T-helper 17 cell (primary cell): ENCODE data around the gene MICAL2. TPM values are rescaled to one million over a fixed set of nuclear protein-coding genes. Genes with fewer than 3 reads are reported as not detected.

Experiments used
- ATAC-seq: fragments of 150-1000 bp; cut with Tn5 transposase; 2 replicates; pipeline ENCODE4 v1.10.0; 2021; ENCODE audit warnings: mild to moderate bottlenecking, moderate library complexity
- DNase-seq, 3 donors: peaks; one replicate each; pipeline versions ENCODE4 v3.0.0 to v3.0.0-alpha.2; 2020 to 2021
- H3K9me3 ChIP-seq: one replicate; pipeline ENCODE4 v1.7.0; 2013; ENCODE audit warnings: low read length, mild to moderate bottlenecking; ENCODE audit not compliant: control insufficient read depth, poor library complexity, severe bottlenecking
- H3K27ac Mint-ChIP-seq: one replicate; pipeline ENCODE4 v1.8.0; 2022; ENCODE audit warnings: mild to moderate bottlenecking, moderate library complexity, mixed read lengths
- H3K27me3 Mint-ChIP-seq: one replicate; pipeline ENCODE4 v1.8.0; 2022; ENCODE audit warnings: mixed read lengths
- H3K36me3 Mint-ChIP-seq: one replicate; pipeline ENCODE4 v1.8.0; 2022; ENCODE audit warnings: low read depth, mixed read lengths
- H3K4me1 Mint-ChIP-seq: one replicate; pipeline ENCODE4 v1.8.0; 2022; ENCODE audit warnings: mild to moderate bottlenecking, mixed read lengths
- H3K4me3 Mint-ChIP-seq: one replicate; pipeline ENCODE4 v1.8.0; 2022; ENCODE audit warnings: mild to moderate bottlenecking, moderate library complexity, mixed read lengths
- total RNA-seq, 4 donors: library from RNA in 2 of 4; stranded (reverse) in 2 of 4; gene quantifications; one replicate each; pipeline ENCODE4 v1.2.3 and lab custom pipeline; 2022 to 2026

The MICAL2 gene, protein sequence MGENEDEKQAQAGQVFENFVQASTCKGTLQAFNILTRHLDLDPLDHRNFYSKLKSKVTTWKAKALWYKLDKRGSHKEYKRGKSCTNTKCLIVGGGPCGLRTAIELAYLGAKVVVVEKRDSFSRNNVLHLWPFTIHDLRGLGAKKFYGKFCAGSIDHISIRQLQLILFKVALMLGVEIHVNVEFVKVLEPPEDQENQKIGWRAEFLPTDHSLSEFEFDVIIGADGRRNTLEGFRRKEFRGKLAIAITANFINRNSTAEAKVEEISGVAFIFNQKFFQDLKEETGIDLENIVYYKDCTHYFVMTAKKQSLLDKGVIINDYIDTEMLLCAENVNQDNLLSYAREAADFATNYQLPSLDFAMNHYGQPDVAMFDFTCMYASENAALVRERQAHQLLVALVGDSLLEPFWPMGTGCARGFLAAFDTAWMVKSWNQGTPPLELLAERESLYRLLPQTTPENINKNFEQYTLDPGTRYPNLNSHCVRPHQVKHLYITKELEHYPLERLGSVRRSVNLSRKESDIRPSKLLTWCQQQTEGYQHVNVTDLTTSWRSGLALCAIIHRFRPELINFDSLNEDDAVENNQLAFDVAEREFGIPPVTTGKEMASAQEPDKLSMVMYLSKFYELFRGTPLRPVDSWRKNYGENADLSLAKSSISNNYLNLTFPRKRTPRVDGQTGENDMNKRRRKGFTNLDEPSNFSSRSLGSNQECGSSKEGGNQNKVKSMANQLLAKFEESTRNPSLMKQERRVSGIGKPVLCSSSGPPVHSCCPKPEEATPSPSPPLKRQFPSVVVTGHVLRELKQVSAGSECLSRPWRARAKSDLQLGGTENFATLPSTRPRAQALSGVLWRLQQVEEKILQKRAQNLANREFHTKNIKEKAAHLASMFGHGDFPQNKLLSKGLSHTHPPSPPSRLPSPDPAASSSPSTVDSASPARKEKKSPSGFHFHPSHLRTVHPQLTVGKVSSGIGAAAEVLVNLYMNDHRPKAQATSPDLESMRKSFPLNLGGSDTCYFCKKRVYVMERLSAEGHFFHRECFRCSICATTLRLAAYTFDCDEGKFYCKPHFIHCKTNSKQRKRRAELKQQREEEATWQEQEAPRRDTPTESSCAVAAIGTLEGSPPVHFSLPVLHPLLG
- total RNA-seq (10 to 100 TPM; 52.0 to 66.9 TPM), total RNA-seq (lab: John Stamatoyannopoulos, UW) (69.9 to 73.0 reads per million in 2 donors)

DNA sequence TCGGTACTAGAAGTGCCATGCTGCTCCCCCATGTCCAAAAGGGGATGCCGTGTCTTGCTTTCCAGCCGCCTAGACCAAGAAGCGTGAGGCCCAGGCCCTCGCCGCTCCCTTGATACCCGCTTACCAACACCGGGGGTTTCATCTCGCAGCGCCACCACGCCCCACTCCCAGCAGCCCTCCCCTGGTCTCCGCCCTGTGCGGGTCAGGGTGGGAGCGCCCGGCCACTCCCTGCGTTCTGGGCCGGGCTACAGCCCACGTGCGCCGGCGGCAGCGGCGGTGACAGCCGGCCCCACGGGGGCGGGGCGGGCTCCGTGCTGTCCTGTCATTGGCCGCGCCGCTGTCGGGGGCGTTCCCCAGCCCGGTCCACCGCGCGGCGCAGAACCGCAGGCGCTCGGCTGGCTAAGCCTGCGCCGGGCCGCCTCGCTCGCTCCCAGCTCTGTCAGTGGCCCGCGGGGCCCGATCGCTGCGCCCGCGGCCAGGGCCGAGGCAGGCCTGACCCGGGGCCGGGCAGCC, at the start of gene MICAL2:
Gene MICAL2, plus strand, starts transcription at position 390 of the 513 bp plus-strand sequence. CDS start 51,566 bp downstream, outside the sequence.
- no peaks in the 10 kb centered on the region for H3K9me3 ChIP-seq
- Mint-ChIP-seq H3K27ac (peak within 1 kb of the TSS; percentile 76), H3K27me3 (no peaks in the 10 kb centered on the region), H3K4me1 (peaks cover 42% of the 10 kb centered on the region), H3K36me3 (no peaks in the 10 kb centered on the region), H3K4me3 (peak within 1 kb of the TSS; percentile 94)
- DNase-seq (peak; percentile 77 to 88 (median 86)), ATAC-seq (peak; percentile 98)

DNA sequence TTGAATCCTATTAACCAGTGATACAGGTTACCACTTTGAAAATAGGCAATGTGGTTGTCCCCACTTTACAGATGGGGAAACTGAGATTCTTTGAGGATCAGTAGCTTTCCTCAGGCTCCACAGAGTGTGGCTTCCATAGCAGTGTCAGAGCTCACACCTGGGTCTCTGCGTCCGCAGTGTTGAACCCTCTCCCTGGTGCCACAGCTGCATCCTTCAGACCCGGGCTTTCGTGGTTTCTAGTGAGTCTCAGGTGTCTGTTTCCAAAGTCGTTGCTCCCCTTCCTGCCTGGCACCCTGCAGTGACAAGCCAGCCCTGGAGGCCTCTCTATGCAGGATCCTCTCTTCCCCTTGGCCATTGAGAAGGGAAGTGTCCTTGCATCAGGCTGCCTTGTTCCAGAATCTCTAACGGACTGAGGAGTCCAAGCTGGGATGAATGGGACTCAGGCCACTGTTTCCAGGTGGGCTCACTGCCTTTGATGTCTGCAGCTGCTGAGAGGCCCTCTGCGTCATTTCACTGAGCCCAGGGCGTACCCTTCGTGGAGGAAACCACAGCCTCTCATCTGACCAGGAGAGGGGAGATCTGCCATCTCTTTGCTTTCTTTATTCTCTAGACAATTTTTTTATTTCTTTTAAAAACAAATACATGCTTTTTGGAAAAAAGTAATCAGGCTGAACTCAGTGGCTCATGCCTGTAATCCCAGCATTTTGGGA, 48.4 kb upstream of the MICAL2 start:
- Mint-ChIP-seq H3K4me1 (peaks cover 9% of the 10 kb centered on the region), H3K4me3 (no peak overlapping the region), H3K27ac (no peak overlapping the region), H3K27me3 (no peaks in the 10 kb centered on the region), H3K36me3 (peaks cover 2% of the 10 kb centered on the region)
- DNase-seq (no peak), ATAC-seq (no peak)
- no peaks in the 10 kb centered on the region for H3K9me3 ChIP-seq

DNA sequence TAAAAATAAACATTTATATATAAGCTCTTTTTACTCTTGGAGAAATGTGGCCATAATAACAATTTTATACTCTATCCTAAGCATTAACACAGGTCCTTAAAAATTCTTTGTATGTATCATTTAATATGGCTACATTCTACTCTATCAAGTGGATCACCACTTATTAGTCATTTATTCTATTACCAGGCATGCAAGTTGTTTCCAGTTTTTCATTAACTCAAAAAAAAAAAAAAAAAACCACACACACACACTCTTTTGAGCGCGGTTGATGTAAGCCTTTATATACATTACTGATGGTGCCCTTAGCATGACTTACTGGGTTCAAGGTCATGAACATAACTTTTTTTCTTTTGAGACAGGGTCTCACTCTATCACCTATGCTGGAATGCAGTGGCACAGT, 47.1 kb upstream of the MICAL2 start:
- no peak for ATAC-seq
- H3K4me1 Mint-ChIP-seq: peaks cover 11% of the 10 kb centered on the region
- H3K27me3 Mint-ChIP-seq: peaks cover 7% of the 10 kb centered on the region
- H3K4me3 Mint-ChIP-seq: no peak overlapping the region
- no peak for DNase-seq
- no peaks in the 10 kb centered on the region for H3K9me3 ChIP-seq
- no peak overlapping the region for H3K27ac Mint-ChIP-seq
- peaks cover 2% of the 10 kb centered on the region for H3K36me3 Mint-ChIP-seq

DNA sequence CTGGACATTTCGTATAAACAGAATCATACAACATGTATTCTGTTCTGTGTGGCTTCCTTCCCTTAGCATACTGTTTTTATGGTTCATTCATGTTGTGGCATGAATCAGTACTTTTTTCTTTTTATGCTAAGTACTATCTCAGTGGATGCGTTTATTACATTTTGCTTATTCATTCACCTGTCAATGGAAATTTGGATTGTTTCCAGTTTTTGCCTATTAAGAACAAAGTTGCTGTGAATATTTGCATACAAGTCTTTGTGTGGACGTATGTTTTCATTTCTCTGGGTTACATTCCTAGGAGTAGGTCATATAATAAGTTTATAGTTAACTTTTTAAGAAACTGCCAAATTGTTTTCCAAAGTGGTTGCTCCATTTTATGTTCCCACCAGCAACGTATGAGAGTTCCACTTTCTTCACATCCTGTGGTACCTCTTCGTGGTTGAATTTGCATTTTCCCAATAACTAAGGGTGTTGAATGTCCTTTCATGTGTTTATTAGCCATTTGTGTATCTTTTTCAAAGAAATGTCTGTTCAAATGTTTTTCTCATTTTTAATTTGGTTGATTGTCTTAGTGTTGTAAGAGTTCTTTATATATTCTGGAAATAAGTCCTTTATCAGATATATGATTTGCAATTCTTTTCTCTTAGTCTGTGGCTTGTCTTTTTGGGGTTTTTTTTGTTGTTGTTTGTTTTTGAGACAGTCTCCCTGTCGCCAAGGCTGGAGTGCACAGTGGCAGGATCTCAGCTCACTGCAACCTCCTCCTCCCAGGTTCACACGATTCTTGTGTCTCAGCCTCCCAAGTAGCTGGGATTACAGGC, 46.0 kb upstream of the MICAL2 start:
- DNase-seq: no peak
- Mint-ChIP-seq H3K36me3 (peaks cover 2% of the 10 kb centered on the region), H3K27me3 (peaks cover 7% of the 10 kb centered on the region)

DNA sequence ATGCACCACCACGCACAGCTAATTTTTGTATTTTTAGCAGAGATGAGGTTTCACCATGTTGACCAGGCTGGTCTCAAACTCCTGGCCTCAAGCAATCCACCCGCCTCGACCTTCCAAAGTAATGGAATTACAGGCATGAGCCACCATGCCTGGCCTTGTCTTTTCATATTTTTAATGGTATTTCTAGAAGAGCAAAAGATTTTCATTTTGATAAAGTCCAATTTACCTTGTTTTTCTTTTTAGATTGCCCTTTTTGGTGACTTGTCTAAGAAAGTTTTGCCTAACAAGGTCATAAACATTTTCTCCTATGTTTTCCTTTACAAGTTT, 45.5 kb upstream of the MICAL2 start:
- ATAC-seq (no peak), DNase-seq (no peak)
- Mint-ChIP-seq H3K27me3 (peaks cover 7% of the 10 kb centered on the region), H3K36me3 (peaks cover 2% of the 10 kb centered on the region), H3K27ac (no peak overlapping the region), H3K4me1 (peaks cover 14% of the 10 kb centered on the region), H3K4me3 (no peak overlapping the region)
- no peaks in the 10 kb centered on the region for H3K9me3 ChIP-seq

More for the DNA sequence above, 46.0 kb upstream of the MICAL2 start:
- H3K27ac Mint-ChIP-seq: no peak overlapping the region
- ATAC-seq: no peak
- H3K4me3 Mint-ChIP-seq: no peak overlapping the region
- no peaks in the 10 kb centered on the region for H3K9me3 ChIP-seq
- peaks cover 12% of the 10 kb centered on the region for H3K4me1 Mint-ChIP-seq

DNA sequence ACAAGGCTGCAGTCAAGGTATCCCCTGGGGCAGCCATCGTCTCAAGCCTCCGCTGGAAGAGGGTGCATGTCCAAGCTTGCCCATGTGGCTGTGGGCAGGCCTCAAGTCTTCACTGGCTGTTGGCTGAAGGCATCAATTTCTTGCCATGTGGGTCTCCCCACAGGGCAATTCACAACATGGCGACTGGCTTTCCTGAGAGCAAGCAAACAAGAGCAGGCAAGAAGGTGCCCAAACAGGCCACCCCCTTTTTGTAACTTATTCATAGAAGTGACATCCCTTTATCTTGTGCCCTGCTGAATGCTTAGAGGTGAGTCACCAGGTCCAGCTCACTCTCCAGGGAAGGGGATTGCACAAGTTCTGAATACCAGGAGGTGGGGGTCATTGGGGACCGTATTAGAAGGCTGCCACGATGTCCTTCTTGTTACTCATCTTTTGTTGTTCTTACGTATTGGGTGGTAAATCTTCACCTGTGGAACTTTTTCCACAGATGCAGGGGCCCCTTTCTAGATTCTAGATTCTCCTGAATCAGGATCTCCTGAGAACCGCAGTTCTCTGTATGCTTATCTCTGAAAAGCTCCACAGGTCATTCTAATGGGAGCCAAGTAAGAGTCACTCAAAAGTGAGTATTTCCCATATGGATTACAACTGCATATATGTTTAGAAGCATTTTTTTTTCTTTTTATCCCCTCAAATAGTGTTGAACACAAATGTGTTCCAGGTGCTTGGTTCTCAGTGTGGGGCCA, 44.2 kb upstream of the MICAL2 start:
- H3K4me3 Mint-ChIP-seq: no peak overlapping the region
- H3K27ac Mint-ChIP-seq: no peak overlapping the region
- H3K9me3 ChIP-seq: no peaks in the 10 kb centered on the region
- peaks cover 2% of the 10 kb centered on the region for H3K36me3 Mint-ChIP-seq
- ATAC-seq (no peak), DNase-seq (no peak)
- H3K4me1 Mint-ChIP-seq: peaks cover 16% of the 10 kb centered on the region
- H3K27me3 Mint-ChIP-seq: peaks cover 7% of the 10 kb centered on the region

DNA sequence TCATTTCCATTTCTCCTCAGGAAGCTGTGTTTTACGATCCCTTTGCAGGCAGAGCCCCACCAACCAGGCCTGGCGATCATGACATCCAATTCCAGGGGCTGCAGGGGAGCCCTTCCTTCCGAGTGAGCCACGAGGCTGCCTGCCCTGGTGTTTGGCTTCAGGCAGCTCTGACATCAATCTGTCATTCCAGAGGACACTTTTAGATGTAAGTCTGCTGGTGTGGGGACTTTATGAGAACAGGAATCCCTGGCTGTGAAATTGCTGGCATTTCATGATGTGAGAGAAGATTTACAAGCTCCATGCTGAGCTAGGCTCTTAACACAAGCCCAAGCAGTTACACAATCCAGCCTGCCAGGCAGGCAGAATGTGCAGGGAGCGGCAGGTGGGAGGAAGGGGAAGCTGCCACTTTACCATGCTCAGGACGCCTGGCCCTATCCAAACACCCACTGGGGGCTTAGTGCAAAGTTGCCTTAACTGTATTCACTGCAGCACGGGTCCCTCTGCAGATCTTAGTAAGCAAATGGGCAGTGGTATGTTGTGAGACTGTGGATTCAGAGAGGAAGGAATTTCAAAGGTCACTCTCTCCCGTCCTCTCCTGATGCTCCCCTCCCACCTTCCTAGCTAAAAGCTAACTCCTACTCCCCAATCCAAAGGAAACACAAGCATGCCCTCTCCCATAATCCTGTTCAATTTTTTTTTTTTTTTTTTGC, 43.4 kb upstream of the MICAL2 start:
- peaks cover 7% of the 10 kb centered on the region for H3K27me3 Mint-ChIP-seq
- H3K4me1 Mint-ChIP-seq: peaks cover 18% of the 10 kb centered on the region
- no peaks in the 10 kb centered on the region for H3K9me3 ChIP-seq
- H3K27ac Mint-ChIP-seq: no peak overlapping the region
- DNase-seq (no peak), ATAC-seq (no peak)
- H3K4me3 Mint-ChIP-seq: no peak overlapping the region
- H3K36me3 Mint-ChIP-seq: peaks cover 2% of the 10 kb centered on the region

DNA sequence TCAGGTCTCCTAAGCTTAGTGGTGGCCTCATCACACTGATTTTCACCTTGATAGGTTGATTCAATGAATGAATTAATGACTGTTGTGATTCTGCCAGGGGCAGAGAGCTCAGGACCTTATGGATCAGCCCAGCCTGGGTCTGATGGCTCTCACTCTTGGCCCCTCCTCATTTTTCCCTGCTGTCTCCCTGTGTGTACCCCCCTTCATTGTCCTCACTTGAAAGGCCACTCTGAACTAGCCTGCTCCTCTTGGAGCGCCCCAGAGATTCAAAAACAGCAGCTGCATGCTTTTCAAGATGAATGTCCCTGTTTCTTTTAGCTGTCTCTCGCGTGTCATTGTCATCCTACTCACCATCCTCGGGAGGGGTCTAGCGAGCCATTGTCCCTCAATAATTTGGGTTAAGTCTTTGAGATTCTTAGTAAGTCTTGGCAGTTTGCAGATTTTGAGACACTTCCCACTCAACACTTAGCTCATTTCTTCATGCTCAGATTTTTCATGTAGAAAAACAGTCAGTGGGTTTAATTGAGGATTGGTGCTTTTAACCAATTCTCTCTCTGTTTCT, 42.5 kb upstream of the MICAL2 start:
- H3K4me1 Mint-ChIP-seq: peaks cover 15% of the 10 kb centered on the region
- ATAC-seq (no peak), DNase-seq (no peak)
- no peak overlapping the region for H3K4me3 Mint-ChIP-seq
- peaks cover 2% of the 10 kb centered on the region for H3K36me3 Mint-ChIP-seq
- no peak overlapping the region for H3K27ac Mint-ChIP-seq
- H3K9me3 ChIP-seq: no peaks in the 10 kb centered on the region
- H3K27me3 Mint-ChIP-seq: peaks cover 7% of the 10 kb centered on the region

DNA sequence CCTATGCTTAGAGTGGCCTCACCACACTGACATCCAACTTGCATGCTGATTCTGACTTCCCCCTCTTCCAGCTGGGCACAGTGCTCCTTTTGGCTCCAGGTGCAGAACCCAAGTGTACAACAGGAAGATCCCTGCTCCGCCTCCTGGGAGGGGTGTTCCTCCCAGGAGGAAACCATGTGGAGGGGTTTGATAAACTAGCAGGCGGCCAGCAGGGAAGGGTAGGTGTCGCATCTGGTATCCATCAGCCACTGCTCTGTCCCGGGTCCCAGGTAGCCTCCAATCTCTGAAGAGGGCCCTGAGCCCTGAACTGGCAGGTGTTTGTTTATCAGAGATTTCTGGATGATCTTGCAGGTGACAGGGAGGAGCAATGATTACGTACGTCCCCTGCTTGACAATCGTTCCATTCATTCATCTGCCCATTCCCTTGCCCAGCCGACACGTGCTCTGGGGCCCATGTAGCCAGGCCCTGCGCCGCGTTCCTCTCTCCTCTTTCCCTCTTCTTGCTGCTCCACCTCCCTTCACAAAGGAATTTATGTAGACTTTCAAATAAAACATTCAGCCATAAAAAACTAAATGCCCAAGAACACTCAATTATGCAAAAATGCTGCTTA, 41.2 kb upstream of the MICAL2 start:
- H3K36me3 Mint-ChIP-seq: peaks cover 2% of the 10 kb centered on the region
- no peak overlapping the region for H3K27ac Mint-ChIP-seq
- ATAC-seq: no peak
- DNase-seq: no peak
- no peak overlapping the region for H3K4me3 Mint-ChIP-seq
- no peaks in the 10 kb centered on the region for H3K9me3 ChIP-seq
- peaks cover 15% of the 10 kb centered on the region for H3K4me1 Mint-ChIP-seq
- peaks cover 7% of the 10 kb centered on the region for H3K27me3 Mint-ChIP-seq

DNA sequence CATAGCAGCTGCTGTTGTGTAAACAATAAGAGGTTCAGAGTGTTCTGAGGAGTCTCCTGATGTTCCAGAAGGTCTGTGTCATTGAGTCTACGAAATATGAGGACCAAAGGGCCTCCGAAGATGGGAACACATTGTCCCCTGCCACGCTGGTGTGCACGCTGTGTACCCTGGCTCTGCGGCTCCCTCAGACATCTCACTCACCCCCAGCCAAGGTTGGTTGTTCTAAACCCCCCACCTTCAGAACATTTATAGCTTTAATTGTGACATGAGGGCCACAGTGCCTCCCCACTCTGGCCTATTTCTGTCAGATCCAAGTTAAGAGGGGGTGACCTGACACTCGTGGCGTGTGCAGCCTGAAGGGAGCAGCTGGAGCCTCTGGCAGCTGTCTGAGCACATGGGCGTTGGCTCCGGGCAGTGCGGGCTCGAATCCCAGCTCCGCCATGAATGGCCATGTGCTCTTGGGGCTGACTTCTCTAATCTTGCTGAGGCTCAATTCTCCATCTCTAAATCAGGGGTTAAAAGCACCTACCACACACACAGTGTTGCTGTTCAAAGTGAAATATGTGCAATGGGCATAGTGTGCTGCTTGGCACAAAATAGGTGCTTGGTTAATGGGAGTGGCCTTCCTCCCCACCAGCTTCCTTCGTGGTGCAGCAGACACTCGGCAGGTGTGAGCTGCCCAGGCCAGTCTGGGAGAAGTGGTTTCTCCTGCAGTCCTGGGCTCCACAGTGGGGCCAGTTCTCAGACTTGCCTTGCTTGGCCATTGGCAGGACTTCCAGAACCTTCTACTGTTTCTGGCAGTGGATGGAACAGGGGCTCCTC, 39.7 kb upstream of the MICAL2 start:
- H3K4me1 Mint-ChIP-seq: peaks cover 15% of the 10 kb centered on the region
- peaks cover 2% of the 10 kb centered on the region for H3K36me3 Mint-ChIP-seq
- ATAC-seq (no peak), DNase-seq (no peak)
- H3K9me3 ChIP-seq: no peaks in the 10 kb centered on the region
- peaks cover 7% of the 10 kb centered on the region for H3K27me3 Mint-ChIP-seq
- H3K4me3 Mint-ChIP-seq: no peak overlapping the region
- H3K27ac Mint-ChIP-seq: peak overlapping the region; percentile 37
